ENCODE results near the gene NIM1K.
"Not testable (repeated sequence)": the region's sequence is repeated elsewhere in the genome, so short reads cannot be mapped to it uniquely, and the experiment has no call there.

NIM1K gene

DNA sequence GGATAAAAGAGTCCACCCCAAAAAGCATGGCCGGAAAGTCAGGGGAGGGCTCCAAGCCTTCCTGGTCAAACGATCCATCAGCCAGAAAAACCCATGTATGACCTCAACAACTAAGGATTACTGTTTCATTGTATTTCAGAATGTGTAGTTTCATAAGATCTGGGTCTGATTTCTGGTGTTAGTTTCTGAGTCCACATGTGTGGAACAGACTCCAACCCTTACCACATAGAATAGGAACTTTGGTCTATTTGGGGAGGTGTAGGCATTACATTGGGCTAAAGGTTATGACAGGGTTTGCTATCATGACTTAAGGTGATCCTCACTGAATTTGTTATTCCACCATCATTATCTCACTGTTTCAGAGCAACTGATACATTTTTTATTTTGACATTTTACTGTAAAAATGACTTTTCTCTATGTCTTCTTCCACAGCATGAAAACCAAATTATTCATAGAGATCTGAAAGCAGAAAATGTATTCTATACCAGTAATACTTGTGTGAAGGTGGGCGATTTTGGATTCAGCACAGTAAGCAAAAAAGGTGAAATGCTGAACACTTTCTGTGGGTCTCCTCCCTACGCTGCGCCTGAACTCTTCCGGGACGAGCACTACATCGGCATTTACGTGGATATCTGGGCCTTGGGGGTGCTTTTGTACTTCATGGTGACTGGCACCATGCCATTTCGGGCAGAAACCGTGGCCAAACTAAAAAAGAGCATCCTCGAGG, 87.7 kb downstream of the NIM1K start:
- DNase-seq (ENCODE audit: low read depth in 2 of 2, low spot score in 1 of 2): no peak

DNA sequence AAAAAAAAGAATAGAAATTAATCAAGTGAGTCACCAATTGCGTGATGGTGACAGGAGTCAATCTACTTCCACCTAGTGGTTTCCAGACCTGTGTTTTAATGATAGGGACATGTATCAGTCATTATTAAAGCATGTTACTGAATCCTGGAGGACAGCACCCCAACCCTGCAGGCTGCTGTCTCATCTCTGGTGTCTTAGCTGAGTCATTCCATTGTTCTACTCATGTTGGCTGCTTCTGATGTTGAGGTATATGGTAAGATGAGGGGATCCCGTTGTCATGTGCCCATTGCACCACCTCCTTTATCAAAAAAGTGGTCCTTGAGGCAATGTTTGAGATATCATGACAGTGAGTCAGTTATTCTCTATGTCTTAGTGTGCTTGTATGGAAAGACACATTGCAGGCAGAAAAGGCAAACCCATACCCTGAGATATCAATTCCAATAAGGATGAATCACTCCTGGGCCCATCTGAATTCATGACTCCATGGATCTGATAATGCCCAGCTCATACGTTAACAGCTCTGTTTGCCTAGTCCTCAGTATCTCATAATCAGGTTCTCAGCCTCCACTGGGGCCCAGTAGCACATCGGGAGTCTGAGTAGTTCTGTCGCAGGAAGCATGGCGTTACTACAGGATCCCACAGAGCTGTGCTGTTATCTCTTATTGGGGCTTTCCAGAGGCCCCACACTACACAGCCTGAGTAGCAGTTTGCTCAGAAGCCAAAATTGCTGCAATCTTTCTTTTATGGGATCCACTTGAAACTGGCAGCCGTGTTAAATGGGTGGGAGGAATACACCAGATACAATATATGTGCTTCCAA, 90.0 kb downstream of the NIM1K start:
- DNase-seq (ENCODE audit: low read depth in 2 of 2, low spot score in 1 of 2): no peak

DNA sequence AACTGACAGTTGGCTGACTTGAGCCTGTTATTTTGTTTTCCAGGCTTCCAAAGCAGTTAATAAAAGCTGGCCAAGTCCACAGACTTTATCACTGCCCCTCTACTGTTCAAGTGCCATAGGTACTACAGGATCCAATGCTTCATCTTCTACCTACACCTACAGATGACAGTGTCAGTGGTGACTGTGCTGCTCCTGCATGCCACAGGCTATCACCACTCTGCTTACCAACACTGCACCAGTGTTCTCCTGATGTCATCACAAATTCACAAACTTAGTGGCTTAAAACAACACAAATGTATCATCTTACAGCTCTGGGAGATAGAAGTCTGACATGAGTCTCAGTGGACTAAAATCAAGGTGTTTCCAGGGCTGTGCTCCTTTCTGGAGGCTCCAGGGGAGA, 94.6 kb downstream of the NIM1K start:
- no peak for DNase-seq (ENCODE audit: low read depth in 2 of 2, low spot score in 1 of 2)

DNA sequence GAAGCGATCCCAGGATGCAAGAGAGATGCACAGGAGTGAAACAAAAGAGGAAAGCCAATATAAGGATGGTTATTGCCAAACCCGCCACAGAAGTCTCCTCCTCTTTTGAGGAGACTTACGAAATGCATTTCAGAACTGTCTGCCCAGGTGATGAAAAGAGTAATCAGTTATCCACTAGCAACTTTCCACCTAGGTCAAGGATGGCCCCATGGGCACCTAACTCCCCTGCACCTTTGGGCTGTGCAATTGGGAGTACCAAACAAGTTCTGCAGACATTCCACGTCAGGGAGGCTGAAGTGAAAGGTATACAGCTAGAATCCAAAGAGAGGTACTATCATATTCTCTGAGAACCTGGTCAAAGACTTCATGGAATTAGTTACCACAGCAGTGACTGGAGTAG, 95.5 kb downstream of the NIM1K start:
- DNase-seq (ENCODE audit: low read depth in 2 of 2, low spot score in 1 of 2): no peak

GRCh38 chr5:43288269-43288831, 96.3 kb downstream of the NIM1K start:
- DNase-seq (ENCODE audit: low read depth in 2 of 2, low spot score in 1 of 2): no peak

DNA sequence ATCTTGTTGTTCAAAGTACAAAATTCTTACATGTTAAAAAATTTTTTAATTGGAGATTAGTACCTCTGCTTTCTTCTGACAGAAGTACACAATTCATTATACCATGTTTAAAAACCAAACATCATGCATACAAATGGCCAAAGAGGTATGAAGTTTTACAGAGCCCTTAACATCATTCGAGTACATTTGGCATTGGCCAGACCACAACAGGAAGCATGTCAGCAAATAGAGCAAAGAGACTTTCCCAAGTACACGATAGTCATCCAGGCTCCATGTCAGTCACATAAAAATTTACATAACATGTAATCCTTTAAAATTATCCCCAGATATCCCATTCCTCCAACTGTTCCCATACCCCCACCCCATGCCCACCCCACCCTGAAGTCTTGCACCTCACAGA, 98.7 kb downstream of the NIM1K start:
- no peak for DNase-seq (ENCODE audit: low read depth in 2 of 2, low spot score in 1 of 2)

DNA sequence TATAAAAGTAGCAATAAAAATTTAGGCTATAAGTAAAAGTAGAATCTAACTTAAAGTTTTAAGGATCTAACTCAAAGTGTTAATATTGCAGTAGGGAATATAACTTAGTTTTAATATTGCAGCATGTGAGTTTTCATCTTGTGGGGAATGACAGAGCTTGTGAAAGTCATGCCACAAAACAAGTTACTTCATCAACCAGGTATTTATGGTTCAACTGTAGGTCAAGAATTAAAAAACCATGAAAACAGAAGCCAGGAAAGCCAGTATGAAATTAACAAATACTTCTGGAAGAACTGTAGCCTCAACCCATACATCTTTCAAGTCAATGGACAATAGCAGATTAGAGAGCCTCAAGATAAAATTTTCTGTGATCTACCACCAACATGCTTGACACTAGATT, 102.2 kb downstream of the NIM1K start:
- DNase-seq (ENCODE audit: low read depth in 2 of 2, low spot score in 1 of 2): no peak

DNA sequence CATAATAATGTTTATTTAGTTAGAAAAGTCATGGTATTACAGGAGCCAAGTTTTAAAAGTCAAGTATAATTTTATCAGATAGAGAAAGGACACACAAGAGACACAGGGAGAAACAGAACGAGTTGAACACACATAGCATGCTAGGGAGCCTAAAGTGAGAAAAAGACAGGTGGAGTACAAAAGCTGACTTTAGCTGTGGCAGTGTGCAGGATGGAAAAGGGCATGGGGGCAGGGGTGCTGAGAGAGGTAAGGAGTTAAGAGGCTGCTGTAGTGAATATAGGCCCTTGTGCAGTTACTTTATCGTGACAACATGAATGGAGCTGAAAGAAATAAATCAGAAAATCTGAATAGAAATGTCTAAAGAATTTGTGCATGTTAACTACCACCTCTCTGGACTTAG, 103.2 kb downstream of the NIM1K start:
- DNase-seq (ENCODE audit: low read depth in 2 of 2, low spot score in 1 of 2): no peak

GRCh38 chr5:43296835-43297234, 104.8 kb downstream of the NIM1K start:
- DNase-seq (ENCODE audit: low read depth in 2 of 2, low spot score in 1 of 2): no peak

DNA sequence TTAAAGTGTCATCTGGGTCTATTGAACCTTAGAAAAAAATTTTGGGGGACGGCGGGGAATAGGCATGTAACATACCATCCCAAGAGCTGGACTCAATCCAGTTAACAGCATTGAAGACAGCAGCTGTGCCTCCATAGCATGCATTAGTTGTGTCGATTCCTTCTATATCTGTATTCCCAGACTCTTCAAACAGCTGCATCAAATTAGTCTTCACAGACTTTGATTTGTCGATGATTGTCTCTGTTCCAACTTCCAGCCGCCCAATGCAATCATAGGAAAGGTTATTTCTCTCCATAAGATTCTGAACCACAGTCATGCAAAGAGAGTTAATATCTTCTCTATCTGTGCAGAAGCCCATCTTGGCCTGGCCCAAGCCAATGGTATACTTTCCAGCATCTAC, 106.4 kb downstream of the NIM1K start:
- no peak for DNase-seq (ENCODE audit: low read depth in 2 of 2, low spot score in 1 of 2)

GRCh38 chr5:43300112-43300511, 108.1 kb downstream of the NIM1K start:
- no peak for DNase-seq (ENCODE audit: low read depth in 2 of 2, low spot score in 1 of 2)

GRCh38 chr5:43301653-43302091, 109.6 kb downstream of the NIM1K start:
- DNase-seq (ENCODE audit: low read depth in 2 of 2, low spot score in 1 of 2): no peak

DNA sequence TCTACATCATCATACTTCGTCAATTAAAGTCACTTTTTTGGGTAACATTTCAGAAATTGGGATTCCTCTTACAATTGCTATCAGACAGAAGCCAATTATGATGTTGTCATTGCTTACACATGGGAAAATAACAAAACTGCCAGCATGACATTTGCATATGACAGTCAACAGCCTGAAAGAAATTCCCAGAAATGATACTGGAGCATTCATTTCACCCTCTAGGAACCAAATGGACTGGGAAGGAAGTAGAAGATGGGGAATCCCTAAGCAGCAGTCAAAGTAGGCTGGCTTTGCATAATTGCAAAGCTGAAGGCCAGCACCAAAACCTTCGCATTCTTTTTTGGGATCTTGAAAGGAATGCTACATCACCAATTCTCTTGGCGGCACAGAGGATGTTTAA, 110.5 kb downstream of the NIM1K start:
- DNase-seq (ENCODE audit: low read depth in 2 of 2, low spot score in 1 of 2): no peak

GRCh38 chr5:43303242-43303641, 111.2 kb downstream of the NIM1K start:
- no peak for DNase-seq (ENCODE audit: low read depth in 2 of 2, low spot score in 1 of 2)

GRCh38 chr5:43304525-43304924, 112.5 kb downstream of the NIM1K start:
- DNase-seq (ENCODE audit: low read depth in 2 of 2, low spot score in 1 of 2): no peak

DNA sequence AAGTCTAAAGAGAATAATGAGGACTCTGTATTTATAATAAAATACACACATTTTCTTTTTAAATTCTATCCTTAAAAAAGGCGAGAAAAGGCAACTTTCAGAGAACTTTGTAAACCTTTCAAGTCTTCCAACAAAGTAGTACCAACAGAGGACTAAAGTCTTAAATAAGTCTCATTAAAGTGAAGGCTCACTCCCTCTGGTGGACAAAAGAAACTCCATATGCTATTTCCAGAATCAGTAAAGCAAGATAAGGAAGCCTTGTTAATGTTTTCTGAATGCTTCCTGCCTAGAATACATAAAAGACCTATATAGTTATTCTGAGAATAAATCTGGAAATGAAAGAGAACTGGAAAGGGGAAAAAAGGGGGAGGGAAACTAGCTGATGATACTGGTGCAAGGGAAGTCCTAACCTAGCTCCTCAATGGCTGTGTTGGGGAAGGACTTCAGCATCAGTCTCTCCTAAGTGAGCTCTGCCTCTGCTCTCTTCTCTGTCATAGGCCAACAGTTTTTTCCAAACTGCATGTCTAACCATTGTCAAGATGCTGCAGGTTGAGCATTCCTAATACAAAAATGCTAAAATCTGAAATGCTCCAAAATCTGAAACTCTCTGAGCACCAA, 114.0 kb downstream of the NIM1K start:
- no peak for DNase-seq (ENCODE audit: low read depth in 2 of 2, low spot score in 1 of 2)

- DNase-seq (ENCODE audit: low read depth in 2 of 2, low spot score in 1 of 2): not testable (repeated sequence)
These were observed 114.9 kb downstream of the NIM1K start for GRCh38 chr5:43306954-43307353.

- no peak for DNase-seq (ENCODE audit: low read depth in 2 of 2, low spot score in 1 of 2)
These were observed 117.1 kb downstream of the NIM1K start for GRCh38 chr5:43309122-43309521.

DNA sequence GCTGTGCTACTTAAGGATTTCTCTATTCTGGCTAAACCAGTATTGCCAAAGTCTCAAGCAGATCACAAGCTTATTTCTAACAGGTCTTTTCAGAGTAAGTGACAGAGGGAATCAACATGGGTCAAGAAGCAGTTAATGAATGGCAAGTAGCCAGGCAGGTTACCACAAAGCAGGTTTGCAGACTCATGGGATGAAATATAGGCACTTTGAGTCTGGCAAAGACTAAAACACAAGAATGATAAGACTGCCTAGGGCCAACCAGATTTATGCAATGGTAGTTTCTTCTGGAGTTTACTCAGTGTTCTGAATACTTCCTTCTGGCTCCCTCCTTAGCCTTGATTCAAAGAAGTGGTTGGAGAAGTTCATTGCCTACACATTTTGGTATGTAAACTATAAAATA, 117.6 kb downstream of the NIM1K start:
- no peak for DNase-seq (ENCODE audit: low read depth in 2 of 2, low spot score in 1 of 2)

DNA sequence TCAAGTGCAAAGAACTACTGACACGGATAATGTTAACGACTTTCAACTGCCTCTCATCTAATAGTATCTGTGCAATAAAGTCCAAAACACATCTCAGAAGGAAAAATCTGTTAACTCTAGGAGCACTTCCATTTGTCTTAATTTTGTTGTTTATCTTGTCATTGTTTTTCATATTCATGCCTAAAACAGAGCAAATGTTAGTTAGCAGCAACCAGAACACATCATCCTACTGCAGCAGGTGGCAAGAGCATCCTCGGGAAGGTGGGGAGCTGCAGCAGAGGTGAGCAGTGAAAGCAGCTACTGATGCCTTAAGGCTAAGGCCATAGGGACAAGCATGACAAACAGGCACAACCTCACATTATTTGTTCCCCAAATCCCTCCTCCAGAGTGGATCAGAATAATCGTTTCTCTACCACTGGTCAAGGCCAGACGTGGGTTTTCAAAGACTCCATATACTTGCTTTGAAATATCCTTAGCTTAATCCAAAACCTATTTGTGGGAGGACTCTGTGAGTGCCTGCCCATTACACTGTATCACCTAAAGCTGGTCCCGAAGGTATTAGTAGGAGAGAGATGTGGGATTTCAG, 120.1 kb downstream of the NIM1K start:
- no peak for DNase-seq (ENCODE audit: low read depth in 2 of 2, low spot score in 1 of 2)

DNA sequence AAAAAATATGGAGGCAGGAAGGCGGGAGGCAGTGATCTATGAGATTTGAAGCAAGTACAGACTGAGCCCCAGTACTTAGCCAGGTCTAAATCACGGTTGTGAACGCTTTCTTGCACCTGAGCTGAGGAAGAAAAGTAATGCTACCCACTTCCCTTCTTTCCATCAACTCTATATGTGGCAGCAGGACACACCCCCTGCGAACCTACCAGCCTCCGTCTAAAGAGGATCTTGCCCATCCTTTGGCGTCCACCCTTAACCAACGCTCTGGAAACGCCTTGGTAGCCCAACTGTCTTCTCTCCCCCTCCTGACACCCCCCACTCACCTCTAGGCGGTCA, 120.6 kb downstream of the NIM1K start:
- DNase-seq (ENCODE audit: low read depth in 2 of 2, low spot score in 1 of 2): no peak

Measured in stimulated activated CD8-positive, alpha-beta memory T cell treated with anti-CD3 and anti-CD28 coated beads, Interleukin-4, amount 100 ng/mL, for 1 hour (primary cell).